Duodenal mucosa (tissue), 2 donors: Measurements from ENCODE around the gene ITIH3.

ENCODE experiments used
- H3K27ac ChIP-seq: one replicate; pipeline ENCODE4 v1.7.0; 2013; ENCODE audit warnings: low read depth, low read length
- H3K27me3 ChIP-seq, 2 donors: one replicate each; pipeline ENCODE4 v1.7.0; 2013; ENCODE audit warnings: low read length in 2 of 2, control low read depth in 1 of 2; ENCODE audit not compliant: insufficient read depth in 2 of 2, control insufficient read depth in 1 of 2
- H3K36me3 ChIP-seq, 2 donors: one replicate each; pipeline ENCODE4 v1.7.0; 2013; ENCODE audit warnings: low read length in 2 of 2, control low read depth in 1 of 2; ENCODE audit not compliant: insufficient read depth in 2 of 2, control insufficient read depth in 1 of 2
- H3K4me1 ChIP-seq, 2 donors: one replicate each; pipeline ENCODE4 v1.7.0; 2013; ENCODE audit warnings: low read length in 2 of 2, control low read depth in 1 of 2; ENCODE audit not compliant: insufficient read depth in 2 of 2, control insufficient read depth in 1 of 2
- H3K4me3 ChIP-seq, 2 donors: one replicate each; pipeline ENCODE4 v1.7.0; 2013; ENCODE audit warnings: low read length in 2 of 2, low read depth in 1 of 2
- H3K9ac ChIP-seq, 2 donors: one replicate each; pipeline ENCODE4 v1.7.0; 2013; ENCODE audit warnings: low read length in 2 of 2, low read depth in 1 of 2
- H3K9me3 ChIP-seq, 2 donors: one replicate each; pipeline ENCODE4 v1.7.0; 2013; ENCODE audit warnings: low read length in 2 of 2, control low read depth in 1 of 2; ENCODE audit not compliant: control insufficient read depth in 1 of 2

ITIH3 gene

GRCh38 chr3:52844290-52844975 is 49.8 kb downstream of the ITIH3 start:
- Histone ChIP-seq H3K9ac (no peak overlapping the region), H3K36me3 (peaks cover 3 to 37% of the 10 kb centered on the region in 2 donors), H3K27me3 (no peaks in the 10 kb centered on the region), H3K4me3 (no peak overlapping the region), H3K27ac (no peak overlapping the region), H3K4me1 (peaks cover 0 to 6% of the 10 kb centered on the region in 2 donors), H3K9me3 (no peaks in the 10 kb centered on the region)

- Histone ChIP-seq H3K9me3 (no peaks in the 10 kb centered on the region), H3K36me3 (peaks cover 3 to 42% of the 10 kb centered on the region in 2 donors), H3K27me3 (no peaks in the 10 kb centered on the region), H3K4me3 (no peak overlapping the region), H3K27ac (no peak overlapping the region), H3K4me1 (peaks cover 0 to 6% of the 10 kb centered on the region in 2 donors), H3K9ac (no peak overlapping the region)
Observed at GRCh38 chr3:52845157-52845556, 50.6 kb downstream of the ITIH3 start.

GRCh38 chr3:52845691-52846431 is 51.3 kb downstream of the ITIH3 start:
- H3K9ac ChIP-seq: no peak overlapping the region
- no peak overlapping the region for H3K4me3 ChIP-seq

GRCh38 chr3:52846432-52846965 is 51.9 kb downstream of the ITIH3 start:
- no peak overlapping the region for H3K9ac ChIP-seq
- no peak overlapping the region for H3K27ac ChIP-seq
- H3K9me3 ChIP-seq: no peaks in the 10 kb centered on the region
- peaks cover 8 to 35% of the 10 kb centered on the region in 2 donors for H3K36me3 ChIP-seq
- no peaks in the 10 kb centered on the region for H3K27me3 ChIP-seq
- H3K4me3 ChIP-seq: no peak overlapping the region
- peaks cover 0 to 6% of the 10 kb centered on the region in 2 donors for H3K4me1 ChIP-seq

More at GRCh38 chr3:52845691-52846431, 51.3 kb downstream of the ITIH3 start:
- Histone ChIP-seq H3K27me3 (no peaks in the 10 kb centered on the region), H3K27ac (no peak overlapping the region), H3K4me1 (peaks cover 0 to 6% of the 10 kb centered on the region in 2 donors), H3K36me3 (peaks cover 3 to 37% of the 10 kb centered on the region in 2 donors), H3K9me3 (no peaks in the 10 kb centered on the region)

GRCh38 chr3:52847241-52847640 is 52.6 kb downstream of the ITIH3 start:
- no peaks in the 10 kb centered on the region for H3K27me3 ChIP-seq
- no peak overlapping the region for H3K9ac ChIP-seq
- peaks cover 8 to 35% of the 10 kb centered on the region in 2 donors for H3K36me3 ChIP-seq
- no peak overlapping the region for H3K4me3 ChIP-seq
- no peaks in the 10 kb centered on the region for H3K9me3 ChIP-seq
- H3K27ac ChIP-seq: no peak overlapping the region
- H3K4me1 ChIP-seq: peaks cover 0 to 6% of the 10 kb centered on the region in 2 donors

- no peak overlapping the region for H3K27ac ChIP-seq
Observed at GRCh38 chr3:52847726-52848125, 53.1 kb downstream of the ITIH3 start.

GRCh38 chr3:52848617-52849016 is 54.0 kb downstream of the ITIH3 start:
- no peak overlapping the region for H3K9ac ChIP-seq
- peaks cover 0 to 6% of the 10 kb centered on the region in 2 donors for H3K4me1 ChIP-seq
- H3K4me3 ChIP-seq: no peak overlapping the region
- H3K9me3 ChIP-seq: no peaks in the 10 kb centered on the region
- no peak overlapping the region for H3K27ac ChIP-seq
- peaks cover 8 to 34% of the 10 kb centered on the region in 2 donors for H3K36me3 ChIP-seq
- H3K27me3 ChIP-seq: no peaks in the 10 kb centered on the region

More at GRCh38 chr3:52847726-52848125, 53.1 kb downstream of the ITIH3 start:
- H3K9me3 ChIP-seq: no peaks in the 10 kb centered on the region
- peaks cover 8 to 34% of the 10 kb centered on the region in 2 donors for H3K36me3 ChIP-seq
- peaks cover 0 to 6% of the 10 kb centered on the region in 2 donors for H3K4me1 ChIP-seq
- H3K4me3 ChIP-seq: no peak overlapping the region
- H3K9ac ChIP-seq: no peak overlapping the region
- no peaks in the 10 kb centered on the region for H3K27me3 ChIP-seq

GRCh38 chr3:52849656-52850055 is 55.1 kb downstream of the ITIH3 start:
- Histone ChIP-seq H3K4me1 (peaks cover 0 to 6% of the 10 kb centered on the region in 2 donors), H3K36me3 (peaks cover 8 to 34% of the 10 kb centered on the region in 2 donors), H3K9me3 (no peaks in the 10 kb centered on the region), H3K4me3 (no peak overlapping the region), H3K27ac (no peak overlapping the region), H3K9ac (no peak overlapping the region), H3K27me3 (no peaks in the 10 kb centered on the region)

GRCh38 chr3:52851348-52851747 is 56.8 kb downstream of the ITIH3 start:
- H3K9ac ChIP-seq: no peak overlapping the region
- H3K27me3 ChIP-seq: no peaks in the 10 kb centered on the region

GRCh38 chr3:52852419-52852818 is 57.8 kb downstream of the ITIH3 start:
- Histone ChIP-seq H3K9ac (no peak overlapping the region), H3K4me1 (no peaks in the 10 kb centered on the region), H3K27me3 (no peaks in the 10 kb centered on the region), H3K27ac (no peak overlapping the region), H3K9me3 (no peaks in the 10 kb centered on the region), H3K4me3 (no peak overlapping the region), H3K36me3 (peaks cover 8 to 39% of the 10 kb centered on the region in 2 donors)

More at GRCh38 chr3:52851348-52851747, 56.8 kb downstream of the ITIH3 start:
- Histone ChIP-seq H3K36me3 (peaks cover 8 to 39% of the 10 kb centered on the region in 2 donors), H3K27ac (no peak overlapping the region), H3K9me3 (no peaks in the 10 kb centered on the region), H3K4me1 (no peaks in the 10 kb centered on the region), H3K4me3 (no peak overlapping the region)
